ENCODE measurements around the gene RAB6D. TPM values are rescaled to one million over a fixed set of nuclear protein-coding genes. Genes with fewer than 3 reads are reported as not detected.
A peak's percentile ranks its signal among the peaks of the same experiment; 100 is the strongest.
"Not testable (repeated sequence)": the region's sequence is repeated elsewhere in the genome, so short reads cannot be mapped to it uniquely, and the experiment has no call there.

Gene RAB6D
- 0.04 TPM for polyA plus RNA-seq (2013, experiment 1 of 2)
- 0.01 TPM for polyA plus RNA-seq (2013, experiment 2 of 2)

GRCh38 chr2:131363703-131364186, at the start of gene RAB6D:
RAB6D (minus strand) TSS chr2:131364168; CDS start chr2:131363720, 448 bp downstream.
- H3K79me1 ChIP-seq (ENCODE audit: low read depth, low read length); H3K36me3 ChIP-seq (replicated peaks in 1 of 2; ENCODE audit: control insufficient read depth in 2 of 2, insufficient read depth in 2 of 2, low read length in 2 of 2); H2BK120ac ChIP-seq (ENCODE audit: low read depth, low read length); H4K8ac ChIP-seq (ENCODE audit: low read depth, low read length); H4K91ac ChIP-seq (ENCODE audit: low read depth, low read length, poor library complexity); H3K4me1 ChIP-seq (ENCODE audit: control insufficient read depth in 2 of 2, insufficient read depth in 1 of 2, low read depth in 1 of 2, low read length in 2 of 2); H2BK12ac ChIP-seq (ENCODE audit: low read length); H3K14ac ChIP-seq (ENCODE audit: low read length); H3K9me3 ChIP-seq (replicated peaks in 1 of 2; ENCODE audit: control insufficient read depth in 2 of 2, insufficient read depth in 1 of 2, low read depth in 1 of 2, low read length in 2 of 2); H2BK5ac ChIP-seq (ENCODE audit: low read length); H3K23ac ChIP-seq (ENCODE audit: low read depth, low read length, poor library complexity); H3K27ac ChIP-seq (replicated peaks; ENCODE audit: low read length); H3K4ac ChIP-seq (ENCODE audit: low read length); H2BK15ac ChIP-seq (ENCODE audit: low read length); H2AK5ac ChIP-seq (ENCODE audit: low read depth, low read length): not testable (repeated sequence)
- peak within 1 kb of the TSS; percentile 29 to 78 for H3K4me3 ChIP-seq (ENCODE audit: low read length in 2 of 2)
- H3K4me2 ChIP-seq (ENCODE audit: insufficient read depth, low read length, poor library complexity, severe bottlenecking), result peak within 1 kb of the TSS; percentile 62
- H3K18ac ChIP-seq (ENCODE audit: low read length), result peak within 1 kb of the TSS; percentile 57
- no CpG with 5 or more reads among the region's 50 CpGs for WGBS, 2 donors (ENCODE audit: extremely low coverage in 2 of 2, insufficient read length in 2 of 2, insufficient replicate concordance in 1 of 2)
- peaks cover 0 to 48% (median 6%) of the 10 kb centered on the region in 3 experiments for H3K27me3 ChIP-seq (ENCODE audit: control insufficient read depth in 3 of 3, insufficient read depth in 3 of 3, low read depth in 1 of 3, low read length in 3 of 3)
- peak; percentile 26 for DNase-seq (ENCODE audit: low spot score)
- H2AFZ ChIP-seq (ENCODE audit: low read length), result peak within 1 kb of the TSS; percentile 83
- peak within 1 kb of the TSS; percentile 70 for H3K9ac ChIP-seq (ENCODE audit: low read depth, low read length, poor library complexity)

- Histone ChIP-seq H3K4me1 (ENCODE audit: control insufficient read depth in 2 of 2, insufficient read depth in 1 of 2, low read depth in 1 of 2, low read length in 2 of 2) (no peaks in the 10 kb centered on the region), H3K4ac (ENCODE audit: low read length) (no peak overlapping the region), H3K36me3 (replicated peaks in 1 of 2; ENCODE audit: control insufficient read depth in 2 of 2, insufficient read depth in 2 of 2, low read length in 2 of 2) (no peaks in the 10 kb centered on the region), H3K27ac (replicated peaks; ENCODE audit: low read length) (no peak overlapping the region), H3K18ac (ENCODE audit: low read length) (no peak overlapping the region), H4K8ac (ENCODE audit: low read depth, low read length) (no peak overlapping the region), H3K9me3 (replicated peaks in 1 of 2; ENCODE audit: control insufficient read depth in 2 of 2, insufficient read depth in 1 of 2, low read depth in 1 of 2, low read length in 2 of 2) (no peaks in the 10 kb centered on the region), H2BK120ac (ENCODE audit: low read depth, low read length) (no peak overlapping the region), H2AFZ (ENCODE audit: low read length) (peak overlapping the region; percentile 11), H3K4me3 (ENCODE audit: low read length in 2 of 2) (no peak overlapping the region), H3K9ac (ENCODE audit: low read depth, low read length, poor library complexity) (no peak overlapping the region), H3K79me1 (ENCODE audit: low read depth, low read length) (no peaks in the 10 kb centered on the region), H3K27me3 (ENCODE audit: control insufficient read depth in 3 of 3, insufficient read depth in 3 of 3, low read depth in 1 of 3, low read length in 3 of 3) (peaks cover 0 to 29% (median 0%) of the 10 kb centered on the region in 3 experiments), H4K91ac (ENCODE audit: low read depth, low read length, poor library complexity) (no peak overlapping the region), H2AK5ac (ENCODE audit: low read depth, low read length) (no peak overlapping the region), H3K4me2 (ENCODE audit: insufficient read depth, low read length, poor library complexity, severe bottlenecking) (no peak overlapping the region), H2BK15ac (ENCODE audit: low read length) (no peak overlapping the region), H3K14ac (ENCODE audit: low read length) (no peak overlapping the region), H3K23ac (ENCODE audit: low read depth, low read length, poor library complexity) (no peak overlapping the region), H2BK5ac (ENCODE audit: low read length) (no peak overlapping the region), H2BK12ac (ENCODE audit: low read length) (no peak overlapping the region)
- DNase-seq (ENCODE audit: low spot score), result peak; percentile 62
- WGBS, 2 donors (ENCODE audit: extremely low coverage in 2 of 2, insufficient read length in 2 of 2, insufficient replicate concordance in 1 of 2), result no CpG with 5 or more reads among the region's 7 CpGs
Measured at GRCh38 chr2:131413148-131413747, 49.3 kb upstream of the RAB6D start.

- 100% methylated on average over 1 of the region's 2 CpGs; no CpG with 5 or more reads in 1 of the 2 donors for WGBS, 2 donors (ENCODE audit: extremely low coverage in 2 of 2, insufficient read length in 2 of 2, insufficient replicate concordance in 1 of 2)
- H2BK5ac ChIP-seq (ENCODE audit: low read length), result no peak overlapping the region
- H3K9me3 ChIP-seq (replicated peaks in 1 of 2; ENCODE audit: control insufficient read depth in 2 of 2, insufficient read depth in 1 of 2, low read depth in 1 of 2, low read length in 2 of 2), result no peaks in the 10 kb centered on the region
Measured at GRCh38 chr2:131410173-131410572, 46.2 kb upstream of the RAB6D start.

GRCh38 chr2:131408778-131409177, 44.8 kb upstream of the RAB6D start:
- Histone ChIP-seq H2AFZ (ENCODE audit: low read length) (no peak overlapping the region), H4K8ac (ENCODE audit: low read depth, low read length) (no peak overlapping the region), H3K14ac (ENCODE audit: low read length) (no peak overlapping the region), H3K4ac (ENCODE audit: low read length) (no peak overlapping the region), H3K9ac (ENCODE audit: low read depth, low read length, poor library complexity) (no peak overlapping the region), H2BK15ac (ENCODE audit: low read length) (no peak overlapping the region), H3K23ac (ENCODE audit: low read depth, low read length, poor library complexity) (no peak overlapping the region), H3K4me3 (ENCODE audit: low read length in 2 of 2) (no peak overlapping the region), H3K27me3 (ENCODE audit: control insufficient read depth in 3 of 3, insufficient read depth in 3 of 3, low read depth in 1 of 3, low read length in 3 of 3) (peaks cover 0 to 32% (median 0%) of the 10 kb centered on the region in 3 experiments), H3K27ac (replicated peaks; ENCODE audit: low read length) (no peak overlapping the region), H3K36me3 (replicated peaks in 1 of 2; ENCODE audit: control insufficient read depth in 2 of 2, insufficient read depth in 2 of 2, low read length in 2 of 2) (no peaks in the 10 kb centered on the region), H3K18ac (ENCODE audit: low read length) (no peak overlapping the region), H2BK120ac (ENCODE audit: low read depth, low read length) (no peak overlapping the region), H3K9me3 (replicated peaks in 1 of 2; ENCODE audit: control insufficient read depth in 2 of 2, insufficient read depth in 1 of 2, low read depth in 1 of 2, low read length in 2 of 2) (no peaks in the 10 kb centered on the region), H2BK5ac (ENCODE audit: low read length) (no peak overlapping the region), H2AK5ac (ENCODE audit: low read depth, low read length) (no peak overlapping the region), H3K79me1 (ENCODE audit: low read depth, low read length) (no peaks in the 10 kb centered on the region), H3K4me2 (ENCODE audit: insufficient read depth, low read length, poor library complexity, severe bottlenecking) (no peak overlapping the region), H2BK12ac (ENCODE audit: low read length) (no peak overlapping the region), H3K4me1 (ENCODE audit: control insufficient read depth in 2 of 2, insufficient read depth in 1 of 2, low read depth in 1 of 2, low read length in 2 of 2) (no peaks in the 10 kb centered on the region), H4K91ac (ENCODE audit: low read depth, low read length, poor library complexity) (no peak overlapping the region)
- no peak for DNase-seq (ENCODE audit: low spot score)

More at GRCh38 chr2:131410173-131410572, 46.2 kb upstream of the RAB6D start:
- H3K18ac ChIP-seq (ENCODE audit: low read length), result no peak overlapping the region
- H3K23ac ChIP-seq (ENCODE audit: low read depth, low read length, poor library complexity), result no peak overlapping the region
- no peak overlapping the region for H3K4ac ChIP-seq (ENCODE audit: low read length)
- H2BK15ac ChIP-seq (ENCODE audit: low read length), result no peak overlapping the region
- peaks cover 0 to 32% (median 0%) of the 10 kb centered on the region in 3 experiments for H3K27me3 ChIP-seq (ENCODE audit: control insufficient read depth in 3 of 3, insufficient read depth in 3 of 3, low read depth in 1 of 3, low read length in 3 of 3)
- no peak overlapping the region for H2BK120ac ChIP-seq (ENCODE audit: low read depth, low read length)
- H4K8ac ChIP-seq (ENCODE audit: low read depth, low read length), result no peak overlapping the region
- H4K91ac ChIP-seq (ENCODE audit: low read depth, low read length, poor library complexity), result no peak overlapping the region
- no peak overlapping the region for H3K14ac ChIP-seq (ENCODE audit: low read length)
- H2AK5ac ChIP-seq (ENCODE audit: low read depth, low read length), result no peak overlapping the region
- H3K9ac ChIP-seq (ENCODE audit: low read depth, low read length, poor library complexity), result no peak overlapping the region
- no peak overlapping the region for H3K4me3 ChIP-seq (ENCODE audit: low read length in 2 of 2)
- no peak overlapping the region for H3K4me2 ChIP-seq (ENCODE audit: insufficient read depth, low read length, poor library complexity, severe bottlenecking)
- H2BK12ac ChIP-seq (ENCODE audit: low read length), result no peak overlapping the region
- no peak overlapping the region for H2AFZ ChIP-seq (ENCODE audit: low read length)
- no peaks in the 10 kb centered on the region for H3K79me1 ChIP-seq (ENCODE audit: low read depth, low read length)
- no peaks in the 10 kb centered on the region for H3K36me3 ChIP-seq (replicated peaks in 1 of 2; ENCODE audit: control insufficient read depth in 2 of 2, insufficient read depth in 2 of 2, low read length in 2 of 2)
- no peak for DNase-seq (ENCODE audit: low spot score)
- H3K4me1 ChIP-seq (ENCODE audit: control insufficient read depth in 2 of 2, insufficient read depth in 1 of 2, low read depth in 1 of 2, low read length in 2 of 2), result no peaks in the 10 kb centered on the region
- no peak overlapping the region for H3K27ac ChIP-seq (replicated peaks; ENCODE audit: low read length)
